Hippocampal formation (tissue), 2 donors: ENCODE measurements around the gene CLMP.
"Not testable (repeated sequence)": the region's sequence is repeated elsewhere in the genome, so short reads cannot be mapped to it uniquely, and the experiment has no call there.

Source experiments
- DNase-seq, 2 donors: peaks; one replicate each; lab custom pipeline; 2025; lab: John Stamatoyannopoulos, UW

CLMP gene

DNA sequence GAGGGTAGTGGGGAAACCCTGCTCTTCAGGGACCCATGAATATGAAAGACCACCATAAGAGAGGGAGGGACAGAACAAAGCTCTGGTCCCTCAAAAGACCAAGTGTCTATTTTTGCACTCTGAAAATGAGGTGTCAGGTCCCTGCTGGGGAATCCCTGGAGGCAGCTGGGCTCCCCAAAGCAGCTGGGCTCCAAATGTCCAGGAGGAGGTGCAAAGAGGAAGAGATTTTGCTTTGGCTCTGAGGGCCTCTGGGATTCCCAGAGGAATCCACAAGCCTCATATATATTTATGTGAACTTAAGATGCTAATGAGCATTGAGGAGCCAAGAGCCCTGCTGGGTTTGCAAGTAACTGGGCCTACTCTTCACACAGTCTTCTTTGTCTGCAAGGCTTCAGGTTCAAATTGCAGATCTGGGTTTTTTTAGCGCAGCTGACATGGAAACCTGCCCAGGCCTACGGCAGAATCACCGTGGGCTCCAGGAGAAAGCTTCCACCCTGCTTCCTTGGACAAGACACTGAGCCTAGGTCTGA, 26.0 kb downstream of the CLMP start:
- no peak for DNase-seq

DNA sequence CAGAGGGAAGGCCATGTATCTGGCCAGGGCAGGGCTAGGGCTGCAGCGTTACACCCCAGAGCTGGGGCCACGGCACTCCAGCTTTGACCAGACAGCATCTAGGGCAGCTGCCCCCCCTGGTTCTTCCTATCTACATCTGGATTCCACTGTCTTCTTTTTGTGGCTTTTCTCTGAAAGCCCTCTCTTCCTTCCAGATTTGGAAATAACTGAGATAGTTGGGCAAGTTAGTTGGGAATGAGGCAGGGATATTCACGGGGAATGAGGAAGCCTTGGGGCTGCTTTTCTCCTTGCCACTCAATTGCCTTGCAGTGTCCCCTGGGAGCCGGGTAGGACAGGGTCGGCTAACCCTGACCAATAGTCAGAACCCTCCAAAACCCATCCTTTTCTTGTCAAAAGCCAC, 26.8 kb downstream of the CLMP start:
- DNase-seq: no peak

- no peak for DNase-seq
Measured at GRCh38 chr11:123166071-123166559, 28.9 kb downstream of the CLMP start.

GRCh38 chr11:123164732-123165450, 30.2 kb downstream of the CLMP start:
- DNase-seq: no peak

- DNase-seq: no peak
Measured at GRCh38 chr11:123163621-123164020, 31.4 kb downstream of the CLMP start.

GRCh38 chr11:123161376-123162030, 33.5 kb downstream of the CLMP start:
- no peak for DNase-seq

DNA sequence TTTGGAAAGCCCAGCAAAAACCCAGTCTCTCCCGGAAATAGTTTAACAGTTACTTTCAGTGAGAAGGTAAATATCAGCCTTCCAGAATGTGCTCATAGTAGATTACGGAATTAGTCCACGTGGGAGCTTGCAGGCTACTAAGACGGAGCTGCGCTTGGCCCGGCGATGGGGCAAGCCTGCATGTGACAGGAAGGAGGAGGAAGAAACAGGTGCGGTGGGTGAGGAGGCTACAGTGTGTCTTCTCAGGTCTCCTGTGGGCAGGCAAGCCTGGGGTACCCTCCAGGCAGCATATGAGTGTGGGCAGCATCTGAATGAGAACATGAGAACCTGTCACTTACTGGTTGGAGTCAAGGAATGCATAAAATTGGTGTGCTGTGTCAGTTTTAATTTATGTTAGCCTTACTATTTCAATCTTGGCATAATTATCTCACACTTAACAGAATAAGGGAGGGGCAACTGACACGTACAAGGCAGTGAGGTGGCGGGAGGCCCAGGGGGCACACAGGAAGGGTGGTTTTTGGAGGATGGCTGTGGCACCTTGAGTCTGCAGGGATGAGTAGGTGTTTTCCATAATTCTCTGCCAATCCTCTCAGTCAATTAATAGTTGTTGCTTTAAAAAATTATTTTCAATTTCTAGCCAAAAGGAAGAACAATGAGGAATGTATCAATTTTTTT, 35.7 kb downstream of the CLMP start:
- DNase-seq: no peak

GRCh38 chr11:123158033-123159003, 36.7 kb downstream of the CLMP start:
- DNase-seq: no peak

- DNase-seq: no peak
Measured at GRCh38 chr11:123152951-123153350, 42.1 kb downstream of the CLMP start.

GRCh38 chr11:123152346-123152745, 42.7 kb downstream of the CLMP start:
- not testable (repeated sequence) for DNase-seq

DNA sequence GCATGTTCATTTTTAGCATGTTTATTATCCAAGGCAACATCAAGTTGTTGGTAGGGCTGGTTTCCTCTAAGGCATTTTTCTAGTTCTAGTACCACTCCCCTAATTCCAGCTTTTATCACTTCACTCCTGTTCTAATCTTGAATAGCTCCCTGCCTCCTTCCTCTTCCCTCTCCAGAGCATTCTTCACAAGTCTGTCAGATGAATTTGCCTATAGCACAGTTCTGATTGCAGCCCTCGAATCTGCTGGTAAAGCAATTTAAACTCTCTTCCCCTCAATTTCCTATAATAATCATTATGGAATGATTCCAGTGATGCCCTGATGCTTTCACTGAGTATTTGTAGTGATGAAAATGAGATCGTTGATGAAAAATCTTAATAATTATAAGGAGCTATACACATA, 43.3 kb downstream of the CLMP start:
- no peak for DNase-seq

DNA sequence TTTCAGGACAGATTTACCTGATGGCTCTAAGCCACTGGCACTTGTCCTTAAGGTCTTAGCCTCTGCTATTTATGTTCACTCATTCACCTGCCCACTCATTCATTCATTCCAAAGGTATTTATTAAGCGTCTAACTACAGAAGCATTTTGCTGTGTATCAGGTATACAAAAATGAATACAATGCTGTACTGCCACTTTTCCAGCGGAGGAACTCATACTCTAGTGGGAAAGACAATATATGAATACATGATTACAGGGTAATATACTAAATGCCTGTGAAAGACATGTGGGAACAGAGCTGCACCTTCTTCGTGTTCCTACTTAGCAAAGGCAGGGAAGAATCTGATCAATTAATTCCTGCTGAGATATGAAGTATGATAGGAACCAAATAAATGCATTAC, 43.7 kb downstream of the CLMP start:
- DNase-seq: no peak

GRCh38 chr11:123150882-123151281, 44.2 kb downstream of the CLMP start:
- DNase-seq: no peak

- no peak for DNase-seq
Measured at GRCh38 chr11:123148965-123149364, 46.1 kb downstream of the CLMP start.

GRCh38 chr11:123145661-123146060, 49.4 kb downstream of the CLMP start:
- DNase-seq: no peak

DNA sequence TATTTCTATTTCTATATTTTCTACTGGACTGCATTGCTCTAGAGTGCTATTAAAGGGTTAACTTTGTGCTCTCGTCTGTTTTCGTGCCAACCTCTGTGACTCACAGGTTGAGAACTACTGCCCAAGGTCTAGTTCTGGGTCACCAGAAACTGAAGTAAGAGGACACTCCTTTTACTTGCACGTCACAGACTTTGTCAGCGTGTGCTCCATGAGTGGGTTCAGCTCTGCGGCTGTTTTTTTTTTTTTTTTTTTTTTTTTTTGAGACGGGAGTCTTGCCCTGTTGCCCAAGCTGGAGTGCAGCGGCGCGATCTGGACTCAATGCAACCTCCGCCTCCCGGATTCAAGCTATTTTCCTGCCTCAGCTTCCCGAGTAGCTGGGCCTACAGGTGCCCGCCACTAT, 49.8 kb downstream of the CLMP start:
- DNase-seq: no peak

DNA sequence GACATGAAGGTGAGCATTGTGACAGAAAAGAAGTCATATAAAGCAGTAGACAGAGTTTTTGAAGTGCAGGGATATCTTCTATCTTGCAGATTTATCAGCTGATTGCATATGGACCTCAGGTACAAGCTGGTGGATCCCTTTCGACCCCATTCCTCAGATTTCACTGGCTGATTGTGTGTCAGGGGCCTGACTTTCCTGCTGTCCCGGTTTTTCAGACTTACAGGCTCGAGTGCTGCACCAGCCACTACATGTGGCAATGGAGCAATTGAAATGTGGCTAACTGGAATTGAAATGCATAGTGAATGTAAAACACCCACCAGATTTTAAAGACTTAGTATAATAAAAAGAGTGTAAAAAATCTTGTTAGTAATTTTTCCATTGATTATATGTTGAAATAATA, 50.3 kb downstream of the CLMP start:
- DNase-seq: no peak

DNA sequence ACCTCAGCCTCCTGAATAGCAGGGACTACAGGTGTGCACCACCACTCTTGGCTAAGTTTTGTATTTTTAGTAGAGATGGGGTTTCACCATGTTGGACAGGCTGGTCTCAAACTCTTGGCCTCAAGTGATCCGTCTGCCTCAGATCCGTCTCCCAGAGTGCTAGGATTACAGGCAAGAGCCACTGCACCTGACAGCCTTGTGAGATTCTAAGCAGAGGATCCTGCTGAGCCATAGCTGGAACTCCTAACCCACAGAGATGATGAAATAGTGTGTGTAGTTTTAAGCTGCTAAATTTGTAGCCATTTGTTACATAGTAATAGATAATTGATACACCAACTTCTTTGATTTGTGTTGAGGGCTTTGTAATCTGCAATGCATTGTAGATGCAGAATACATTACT, 51.1 kb downstream of the CLMP start:
- DNase-seq: no peak

GRCh38 chr11:123143476-123143875, 51.6 kb downstream of the CLMP start:
- no peak for DNase-seq

- no peak for DNase-seq
Measured at GRCh38 chr11:123139206-123139605, 55.8 kb downstream of the CLMP start.

- peak in 1 of 2 donors; percentile 37 for DNase-seq
Measured at GRCh38 chr11:123137431-123138224, 57.4 kb downstream of the CLMP start.
